HEK293 (cell line): Measurements from ENCODE around the gene TECPR2.

Experiments
- CTCF ChIA-PET: fragments of 350-600 bp; formaldehyde crosslinking; extraction: SDS; loops from one replicate; lab custom pipeline; 2021; ENCODE audit warnings: antibody characterized with exemption; lab: Yijun Ruan, JAX
- POLR2A ChIA-PET: fragments of 300-600 bp; formaldehyde crosslinking; extraction: SDS; loops from one replicate; lab custom pipeline; 2020; ENCODE audit warnings: antibody characterized with exemption, inconsistent platforms; lab: Yijun Ruan, JAX
- H3K27ac ChIP-seq: fragments of 200-500 bp; sonication (Bioruptor generic); 2 replicates; pipeline ENCODE4 v1.5.1; 2014; ENCODE audit warnings: low read depth, low read length, control low read depth, inconsistent platforms; ENCODE audit errors: extremely low read depth
- H3K36me3 ChIP-seq, 2 experiments: fragments of 200-500 bp in 1 of 2; sonication (Bioruptor generic) in 1 of 2; 1 replicate in 1 of 2; 2 replicates in 1 of 2; pipeline ENCODE4 v1.5.1; 2014 to 2017; ENCODE audit warnings: inconsistent platforms in 2 of 2, low read length in 2 of 2; ENCODE audit not compliant: control insufficient read depth in 2 of 2, insufficient read depth in 1 of 2
- H3K4me1 ChIP-seq: fragments of 200-500 bp; sonication (Bioruptor generic); 2 replicates; pipeline ENCODE4 v1.5.1; 2014; ENCODE audit warnings: mild to moderate bottlenecking, low read length, inconsistent platforms; ENCODE audit not compliant: control insufficient read depth, insufficient read depth
- H3K4me3 ChIP-seq: 2 replicates; pipeline ENCODE4 v1.5.1; 2011; ENCODE audit warnings: low read depth, mild to moderate bottlenecking, control low read depth, low read length, moderate library complexity
- H3K9me3 ChIP-seq: fragments of 200-500 bp; sonication (Bioruptor generic); 2 replicates; pipeline ENCODE4 v1.5.1; 2014; ENCODE audit warnings: low read depth, low read length, inconsistent platforms; ENCODE audit not compliant: control insufficient read depth, insufficient read depth
- AEBP2 ChIP-seq: fragments of 450-650 bp; formaldehyde crosslinking; IDR thresholded peaks from 2 replicates; pipeline ENCODE4 v1.5.1; 2016; ENCODE audit warnings: missing biosample characterization, missing genetic modification characterization, borderline replicate concordance
- BCL11B ChIP-seq: fragments of 450-650 bp; formaldehyde crosslinking; IDR thresholded peaks from 2 replicates; pipeline ENCODE4 v1.5.1; 2016; ENCODE audit warnings: low read depth, missing biosample characterization, missing genetic modification characterization
- GLI2 ChIP-seq: fragments of 450-650 bp; formaldehyde crosslinking; IDR thresholded peaks from 2 replicates; pipeline ENCODE4; 2017; ENCODE audit warnings: missing biosample characterization, missing genetic modification characterization, low read depth, borderline replicate concordance
- HOXD13 ChIP-seq: sonication (generic); formaldehyde crosslinking; IDR thresholded peaks from 2 replicates; pipeline ENCODE4 v1.8.0; 2022; ENCODE audit warnings: missing genetic modification reagents, borderline replicate concordance
- KLF10 ChIP-seq: fragments of 450-650 bp; IDR thresholded peaks from 2 replicates; pipeline ENCODE4 v1.5.1; 2018; ENCODE audit warnings: missing biosample characterization, mild to moderate bottlenecking, missing genetic modification characterization
- KLF9 ChIP-seq: fragments of 450-650 bp; formaldehyde crosslinking; IDR thresholded peaks from 2 replicates; pipeline ENCODE4 v1.5.1; 2016; ENCODE audit warnings: missing biosample characterization, missing genetic modification characterization, low read depth
- MEIS1 ChIP-seq: sonication (generic); formaldehyde crosslinking; IDR thresholded peaks from 2 replicates; pipeline ENCODE4 v1.8.1; 2022; ENCODE audit warnings: missing genetic modification reagents, mild to moderate bottlenecking, borderline replicate concordance
- OSR2 ChIP-seq: fragments of 450-650 bp; formaldehyde crosslinking; IDR thresholded peaks from 2 replicates; pipeline ENCODE4 v1.5.1; 2016; ENCODE audit warnings: missing biosample characterization, missing genetic modification characterization
- TCF7L2 ChIP-seq: IDR thresholded peaks from 2 replicates; pipeline ENCODE4 v1.6.1; 2011; ENCODE audit warnings: low read depth, mild to moderate bottlenecking, inconsistent platforms, low read length, moderate library complexity, borderline replicate concordance
- ZBTB11 ChIP-seq: fragments of 450-650 bp; formaldehyde crosslinking; conservative IDR thresholded peaks from 2 replicates; pipeline ENCODE4 v1.5.1; 2016; ENCODE audit warnings: low read depth, missing biosample characterization, missing genetic modification characterization
- ZEB2 ChIP-seq: fragments of 450-650 bp; formaldehyde crosslinking; IDR thresholded peaks from 2 replicates; pipeline ENCODE4 v1.5.1; 2016; ENCODE audit warnings: missing biosample characterization, missing genetic modification characterization
- ZFHX2 ChIP-seq: fragments of 450-650 bp; formaldehyde crosslinking; conservative IDR thresholded peaks from 2 replicates; pipeline ENCODE4 v1.5.1; 2016; ENCODE audit warnings: missing biosample characterization, missing genetic modification characterization
- ZNF169 ChIP-seq: fragments of 450-650 bp; formaldehyde crosslinking; IDR thresholded peaks from 2 replicates; pipeline ENCODE4 v1.5.1; 2016; ENCODE audit warnings: missing biosample characterization, missing genetic modification characterization
- ZNF223 ChIP-seq: fragments of 450-650 bp; formaldehyde crosslinking; IDR thresholded peaks from 2 replicates; pipeline ENCODE4 v1.5.1; 2016; ENCODE audit warnings: missing biosample characterization, missing genetic modification characterization
- ZNF366 ChIP-seq: fragments of 450-650 bp; formaldehyde crosslinking; conservative IDR thresholded peaks from 2 replicates; pipeline ENCODE4 v1.5.1; 2016; ENCODE audit warnings: missing biosample characterization, missing genetic modification characterization
- ZNF416 ChIP-seq: fragments of 450-650 bp; formaldehyde crosslinking; IDR thresholded peaks from 2 replicates; pipeline ENCODE4 v1.5.1; 2016; ENCODE audit warnings: missing biosample characterization, missing genetic modification characterization
- ZNF426 ChIP-seq: fragments of 450-650 bp; formaldehyde crosslinking; IDR thresholded peaks from 2 replicates; pipeline ENCODE4 v1.5.1; 2017; ENCODE audit warnings: missing biosample characterization, missing genetic modification characterization, mild to moderate bottlenecking, inconsistent platforms, moderate library complexity
- ZNF48 ChIP-seq: fragments of 450-650 bp; formaldehyde crosslinking; IDR thresholded peaks from 2 replicates; pipeline ENCODE4 v1.5.1; 2016; ENCODE audit warnings: missing biosample characterization, missing genetic modification characterization
- ZNF514 ChIP-seq: fragments of 450-650 bp; formaldehyde crosslinking; IDR thresholded peaks from 2 replicates; pipeline ENCODE4 v1.5.1; 2016; ENCODE audit warnings: missing biosample characterization, missing genetic modification characterization
- ZNF518A ChIP-seq: fragments of 450-650 bp; formaldehyde crosslinking; conservative IDR thresholded peaks from 2 replicates; pipeline ENCODE4 v1.5.1; 2016; ENCODE audit warnings: low read depth, missing biosample characterization, missing genetic modification characterization
- ZNF670 ChIP-seq: fragments of 450-650 bp; formaldehyde crosslinking; IDR thresholded peaks from 2 replicates; pipeline ENCODE4 v1.5.1; 2016; ENCODE audit warnings: missing biosample characterization, missing genetic modification characterization, low read depth
- ZNF792 ChIP-seq: fragments of 450-650 bp; formaldehyde crosslinking; IDR thresholded peaks from 2 replicates; pipeline ENCODE4 v1.5.1; 2016; ENCODE audit warnings: missing biosample characterization, missing genetic modification characterization
- ZSCAN30 ChIP-seq: fragments of 450-650 bp; IDR thresholded peaks from 2 replicates; pipeline ENCODE4 v1.5.1; 2018; ENCODE audit warnings: missing biosample characterization, mild to moderate bottlenecking, missing genetic modification characterization, moderate library complexity

The TECPR2 gene

GRCh38 chr14:102523569-102524450 is 161.1 kb downstream of the TECPR2 start:
- no peaks in the 10 kb centered on the region for H3K4me1 ChIP-seq
- no peaks in the 10 kb centered on the region for H3K36me3 ChIP-seq
- H3K4me3 ChIP-seq = no peak overlapping the region
- H3K9me3 ChIP-seq = no peaks in the 10 kb centered on the region
- ChIA-PET POLR2A (interaction anchor here (0.7 to 1.8 kb wide), 12 partner anchors 8 to 98 kb away, joined by 3 to 11 read pairs (median 5); partner anchors contain the start of genes ANKRD9 and RCOR1), CTCF (interaction anchor here (0.6 to 3.0 kb wide), 28 partner anchors 8 to 394 kb away, joined by 3 to 16 read pairs (median 4); no protein-coding TSS in a partner anchor)
- no peak overlapping the region for H3K27ac ChIP-seq
- no peak for TF ChIP-seq GLI2 (tag by site-specific recombination)
- TF ChIP-seq ZSCAN30 (tag by site-specific recombination) = no peak
- TF ChIP-seq ZFHX2 (tag by site-specific recombination) = 0 out of 2 replicates have a peak, but pooled peaks have one; percentile 12
- no peak for TF ChIP-seq ZNF416 (tag by site-specific recombination)
- TF ChIP-seq ZNF48 (tag by site-specific recombination) = no peak
- no peak for TF ChIP-seq ZNF518A (tag by site-specific recombination)
- TF ChIP-seq ZNF514 (tag by site-specific recombination) = no peak
- TF ChIP-seq ZNF670 (tag by site-specific recombination) = no peak
- TF ChIP-seq ZNF792 (tag by site-specific recombination) = no peak
- TF ChIP-seq TCF7L2 = no peak
- TF ChIP-seq AEBP2 = no peak
- TF ChIP-seq MEIS1 = no peak
- TF ChIP-seq ZNF366 = peak; percentile 62; the same call in 1 of the 2 replicates
- TF ChIP-seq OSR2 = no peak
- TF ChIP-seq, all 188 proteins: peak for 2

- H3K27ac ChIP-seq = peak overlapping the region; percentile 75
- TF ChIP-seq ZNF169 (no peak), ZNF223 (tag by site-specific recombination) (no peak), KLF9 (0 out of 2 replicates have a peak, but pooled peaks have one; percentile 41), ZBTB11 (tag by site-specific recombination) (no peak), HOXD13 (CRISPR knock-in tag) (no peak), ZEB2 (tag by site-specific recombination) (no peak; the same call in none of the 2 replicates), KLF10 (0 out of 2 replicates have a peak, but pooled peaks have one; percentile 16), BCL11B (peak; percentile 72; the same call in 1 of the 2 replicates), ZNF426 (no peak)
Observed at GRCh38 chr14:102524451-102525218, 161.9 kb downstream of the TECPR2 start.

More at GRCh38 chr14:102524451-102525218, 161.9 kb downstream of the TECPR2 start:
- H3K4me1 ChIP-seq = no peaks in the 10 kb centered on the region
- CTCF ChIA-PET = interaction anchor here (0.5 to 3.0 kb wide), 30 partner anchors 9 to 413 kb away, joined by 3 to 16 read pairs (median 4); no protein-coding TSS in a partner anchor
- peak overlapping the region; percentile 64 for H3K4me3 ChIP-seq
- no peaks in the 10 kb centered on the region for H3K36me3 ChIP-seq
- POLR2A ChIA-PET = interaction anchor here (0.5 to 1.8 kb wide), 17 partner anchors 9 to 131 kb away, joined by 3 to 11 read pairs (median 4); partner anchors contain the start of genes ANKRD9 and RCOR1
- H3K9me3 ChIP-seq = no peaks in the 10 kb centered on the region
